ENCODE measurements around the gene GAREM1. TPM values are rescaled to one million over a fixed set of nuclear protein-coding genes. Genes with fewer than 3 reads are reported as not detected.

The GAREM1 gene
- total and polyA plus RNA-seq, 9 of the 15 experiments (the other 6 are each of a cell fraction or from before 2014, with no cell fraction given) = 0.03 to 0.33 (median 0.07) TPM; not detected in 1

DNA sequence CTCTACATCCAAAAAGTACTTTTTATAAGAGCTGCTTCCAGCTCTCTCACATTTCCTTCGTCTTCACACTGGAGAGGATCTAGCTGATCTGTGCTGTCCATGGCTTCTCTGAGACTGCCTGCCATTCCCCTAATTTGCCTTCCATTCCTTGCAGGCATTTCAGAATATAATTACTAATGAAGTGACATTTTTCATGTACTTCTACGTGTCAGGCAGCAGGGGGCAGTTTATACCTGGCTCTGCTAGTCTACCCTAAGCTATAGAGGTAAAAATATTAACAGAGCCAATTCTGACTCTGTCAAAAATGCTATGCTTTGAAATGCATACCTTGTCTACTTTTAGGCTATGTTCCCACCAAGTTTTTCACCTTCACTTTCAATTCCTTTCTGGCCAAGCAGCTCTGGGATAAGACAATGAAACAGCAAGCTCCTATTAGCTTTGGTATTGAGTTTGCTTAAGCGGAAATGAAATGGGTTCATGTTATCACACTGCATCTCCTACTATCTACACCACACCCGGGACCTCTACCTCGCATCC lies 198.9 kb downstream of the GAREM1 start:
- in situ Hi-C loops (cut with MboI) = no loop called here
- no TSS peak for BruUV-seq (replicated peaks)
- Histone ChIP-seq H3K79me2 (ENCODE audit: control insufficient read depth, insufficient read depth, low read length) (no peaks in the 10 kb centered on the region), H3K9me3 (replicated peaks; ENCODE audit: control insufficient read depth, insufficient read depth, low read depth, low read length) (no peaks in the 10 kb centered on the region), H3K9me1 (ENCODE audit: control insufficient read depth, insufficient read depth, low read length) (no peaks in the 10 kb centered on the region), H3K27ac (ENCODE audit: extremely low read depth, low read depth, low read length) (no peak overlapping the region), H3K9ac (ENCODE audit: insufficient read depth in 1 of 2, low read depth in 2 of 2, low read length in 2 of 2) (no peak overlapping the region), H3K4me2 (ENCODE audit: insufficient read depth, low read length) (no peak overlapping the region), H2AFZ (ENCODE audit: low read depth, low read length) (no peak overlapping the region), H3K27me3 (ENCODE audit: control insufficient read depth in 2 of 2, insufficient read depth in 2 of 2, low read length in 2 of 2) (0 out of 5 replicates have a peak, but pooled peaks cover 0 to 2% of the 10 kb centered on the region in 2 experiments), H4K20me1 (replicated peaks; ENCODE audit: control insufficient read depth, insufficient read depth, low read length) (no peaks in the 10 kb centered on the region), H3K36me3 (ENCODE audit: control insufficient read depth, insufficient read depth, low read length) (no peaks in the 10 kb centered on the region), H3K4me1 (replicated peaks in 1 of 2; ENCODE audit: control insufficient read depth in 2 of 2, insufficient read depth in 2 of 2, low read length in 2 of 2) (no peaks in the 10 kb centered on the region), H3K4me3 (no peak overlapping the region)
- ATAC-seq = peak; percentile 87
- ChIA-PET POLR2A (interaction anchor here (0.6 to 1.5 kb wide), 2 partner anchors 33 to 34 kb away, joined by 3 to 4 read pairs; no protein-coding TSS in a partner anchor), CTCF (ENCODE audit: low intra/inter-chr PET ratio) (interaction anchor here (0.8 to 2.0 kb wide), 3 partner anchors 199 to 281 kb away, joined by 4 to 6 read pairs (median 5); no protein-coding TSS in a partner anchor)
- 4% methylated on average over 5 of the region's 5 CpGs for WGBS (ENCODE audit: insufficient coverage, low coverage, missing lambda C conversion rate)
- DNase-seq (ENCODE audit: extremely low read depth in 1 of 4, low spot score in 3 of 4) = peak; percentile 34 to 56 (median 47)
- FAIRE-seq = peak; percentile 6
- intact Hi-C loops (cut with micrococcal nuclease) = loop anchor here (1.0 to 5.0 kb wide), 3 partner anchors 114 to 278 kb away; partner anchors contain the start of gene GAREM1
- 0 out of 2 replicates have a peak, but pooled peaks have one; percentile 28 for TF ChIP-seq SMC3 (conservative IDR thresholded peaks at IDR 0.05; ENCODE audit: insufficient read depth, low read depth, low read length)
- TF ChIP-seq, protein P1, sequence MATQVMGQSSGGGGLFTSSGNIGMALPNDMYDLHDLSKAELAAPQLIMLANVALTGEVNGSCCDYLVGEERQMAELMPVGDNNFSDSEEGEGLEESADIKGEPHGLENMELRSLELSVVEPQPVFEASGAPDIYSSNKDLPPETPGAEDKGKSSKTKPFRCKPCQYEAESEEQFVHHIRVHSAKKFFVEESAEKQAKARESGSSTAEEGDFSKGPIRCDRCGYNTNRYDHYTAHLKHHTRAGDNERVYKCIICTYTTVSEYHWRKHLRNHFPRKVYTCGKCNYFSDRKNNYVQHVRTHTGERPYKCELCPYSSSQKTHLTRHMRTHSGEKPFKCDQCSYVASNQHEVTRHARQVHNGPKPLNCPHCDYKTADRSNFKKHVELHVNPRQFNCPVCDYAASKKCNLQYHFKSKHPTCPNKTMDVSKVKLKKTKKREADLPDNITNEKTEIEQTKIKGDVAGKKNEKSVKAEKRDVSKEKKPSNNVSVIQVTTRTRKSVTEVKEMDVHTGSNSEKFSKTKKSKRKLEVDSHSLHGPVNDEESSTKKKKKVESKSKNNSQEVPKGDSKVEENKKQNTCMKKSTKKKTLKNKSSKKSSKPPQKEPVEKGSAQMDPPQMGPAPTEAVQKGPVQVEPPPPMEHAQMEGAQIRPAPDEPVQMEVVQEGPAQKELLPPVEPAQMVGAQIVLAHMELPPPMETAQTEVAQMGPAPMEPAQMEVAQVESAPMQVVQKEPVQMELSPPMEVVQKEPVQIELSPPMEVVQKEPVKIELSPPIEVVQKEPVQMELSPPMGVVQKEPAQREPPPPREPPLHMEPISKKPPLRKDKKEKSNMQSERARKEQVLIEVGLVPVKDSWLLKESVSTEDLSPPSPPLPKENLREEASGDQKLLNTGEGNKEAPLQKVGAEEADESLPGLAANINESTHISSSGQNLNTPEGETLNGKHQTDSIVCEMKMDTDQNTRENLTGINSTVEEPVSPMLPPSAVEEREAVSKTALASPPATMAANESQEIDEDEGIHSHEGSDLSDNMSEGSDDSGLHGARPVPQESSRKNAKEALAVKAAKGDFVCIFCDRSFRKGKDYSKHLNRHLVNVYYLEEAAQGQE (IDR thresholded peaks at IDR 0.05; ENCODE audit: borderline replicate concordance) = peak; percentile 58; the same call in 1 of the 2 replicates
- TF ChIP-seq, protein P1 (CRISPR knock-in tag; IDR thresholded peaks at IDR 0.05; ENCODE audit: low read depth) = no peak
- TF ChIP-seq, protein P2, sequence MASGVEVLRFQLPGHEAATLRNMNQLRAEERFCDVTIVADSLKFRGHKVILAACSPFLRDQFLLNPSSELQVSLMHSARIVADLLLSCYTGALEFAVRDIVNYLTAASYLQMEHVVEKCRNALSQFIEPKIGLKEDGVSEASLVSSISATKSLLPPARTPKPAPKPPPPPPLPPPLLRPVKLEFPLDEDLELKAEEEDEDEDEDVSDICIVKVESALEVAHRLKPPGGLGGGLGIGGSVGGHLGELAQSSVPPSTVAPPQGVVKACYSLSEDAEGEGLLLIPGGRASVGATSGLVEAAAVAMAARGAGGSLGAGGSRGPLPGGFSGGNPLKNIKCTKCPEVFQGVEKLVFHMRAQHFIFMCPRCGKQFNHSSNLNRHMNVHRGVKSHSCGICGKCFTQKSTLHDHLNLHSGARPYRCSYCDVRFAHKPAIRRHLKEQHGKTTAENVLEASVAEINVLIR (CRISPR knock-in tag; IDR thresholded peaks at IDR 0.05) = no peak
- TF ChIP-seq RAD21 (CRISPR knock-in tag; conservative IDR thresholded peaks at IDR 0.05 in 1 of 2, IDR thresholded peaks at IDR 0.05 in 1 of 2) = peak; percentile 68 to 79
- TF ChIP-seq, protein P3, sequence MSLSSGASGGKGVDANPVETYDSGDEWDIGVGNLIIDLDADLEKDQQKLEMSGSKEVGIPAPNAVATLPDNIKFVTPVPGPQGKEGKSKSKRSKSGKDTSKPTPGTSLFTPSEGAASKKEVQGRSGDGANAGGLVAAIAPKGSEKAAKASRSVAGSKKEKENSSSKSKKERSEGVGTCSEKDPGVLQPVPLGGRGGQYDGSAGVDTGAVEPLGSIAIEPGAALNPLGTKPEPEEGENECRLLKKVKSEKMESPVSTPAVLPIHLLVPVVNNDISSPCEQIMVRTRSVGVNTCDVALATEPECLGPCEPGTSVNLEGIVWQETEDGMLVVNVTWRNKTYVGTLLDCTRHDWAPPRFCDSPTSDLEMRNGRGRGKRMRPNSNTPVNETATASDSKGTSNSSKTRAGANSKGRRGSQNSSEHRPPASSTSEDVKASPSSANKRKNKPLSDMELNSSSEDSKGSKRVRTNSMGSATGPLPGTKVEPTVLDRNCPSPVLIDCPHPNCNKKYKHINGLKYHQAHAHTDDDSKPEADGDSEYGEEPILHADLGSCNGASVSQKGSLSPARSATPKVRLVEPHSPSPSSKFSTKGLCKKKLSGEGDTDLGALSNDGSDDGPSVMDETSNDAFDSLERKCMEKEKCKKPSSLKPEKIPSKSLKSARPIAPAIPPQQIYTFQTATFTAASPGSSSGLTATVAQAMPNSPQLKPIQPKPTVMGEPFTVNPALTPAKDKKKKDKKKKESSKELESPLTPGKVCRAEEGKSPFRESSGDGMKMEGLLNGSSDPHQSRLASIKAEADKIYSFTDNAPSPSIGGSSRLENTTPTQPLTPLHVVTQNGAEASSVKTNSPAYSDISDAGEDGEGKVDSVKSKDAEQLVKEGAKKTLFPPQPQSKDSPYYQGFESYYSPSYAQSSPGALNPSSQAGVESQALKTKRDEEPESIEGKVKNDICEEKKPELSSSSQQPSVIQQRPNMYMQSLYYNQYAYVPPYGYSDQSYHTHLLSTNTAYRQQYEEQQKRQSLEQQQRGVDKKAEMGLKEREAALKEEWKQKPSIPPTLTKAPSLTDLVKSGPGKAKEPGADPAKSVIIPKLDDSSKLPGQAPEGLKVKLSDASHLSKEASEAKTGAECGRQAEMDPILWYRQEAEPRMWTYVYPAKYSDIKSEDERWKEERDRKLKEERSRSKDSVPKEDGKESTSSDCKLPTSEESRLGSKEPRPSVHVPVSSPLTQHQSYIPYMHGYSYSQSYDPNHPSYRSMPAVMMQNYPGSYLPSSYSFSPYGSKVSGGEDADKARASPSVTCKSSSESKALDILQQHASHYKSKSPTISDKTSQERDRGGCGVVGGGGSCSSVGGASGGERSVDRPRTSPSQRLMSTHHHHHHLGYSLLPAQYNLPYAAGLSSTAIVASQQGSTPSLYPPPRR (CRISPR knock-in tag; IDR thresholded peaks at IDR 0.05; ENCODE audit: borderline replicate concordance) = no peak
